Activated naive CD8-positive, alpha-beta T cell treated with anti-CD3 and anti-CD28 coated beads, Interleukin-2, amount 10 ng/mL, durations not matched to agents 7 days and 5 days (primary cell): Measurements from ENCODE around the gene CATSPERD. TPM values are rescaled to one million over a fixed set of nuclear protein-coding genes. Genes with fewer than 3 reads are reported as not detected.

Experiments
- ATAC-seq: fragments of 150-1000 bp; cut with Tn5 transposase; one replicate; pipeline ENCODE4 v1.10.0; 2021; ENCODE audit warnings: low read depth, moderate library complexity
- POLR2A ChIA-PET: fragments of 350-600 bp; sonication (Branson Sonifier 250); formaldehyde crosslinking; loops from one replicate; lab custom pipeline; 2021; ENCODE audit warnings: antibody characterized with exemption; lab: Charles Lee
- DNase-seq: peaks from one replicate; pipeline ENCODE4 v3.0.0; 2021
- H3K27ac Mint-ChIP-seq: one replicate; pipeline ENCODE4 v1.8.0; 2022; ENCODE audit warnings: mild to moderate bottlenecking, mixed read lengths
- H3K27me3 Mint-ChIP-seq: one replicate; pipeline ENCODE4 v1.8.0; 2022; ENCODE audit warnings: mild to moderate bottlenecking, moderate library complexity, mixed read lengths
- H3K36me3 Mint-ChIP-seq: one replicate; pipeline ENCODE4 v1.8.0; 2021; ENCODE audit warnings: mild to moderate bottlenecking, mixed read lengths
- H3K4me1 Mint-ChIP-seq: one replicate; pipeline ENCODE4 v1.8.0; 2021; ENCODE audit warnings: mixed read lengths
- H3K4me3 Mint-ChIP-seq: one replicate; pipeline ENCODE4 v1.8.0; 2022; ENCODE audit warnings: mild to moderate bottlenecking, moderate library complexity, mixed read lengths
- H3K9me3 Mint-ChIP-seq: one replicate; pipeline ENCODE4 v1.8.0; 2021; ENCODE audit warnings: mixed read lengths
- total RNA-seq, 2 experiments: library from RNA; stranded (reverse); gene quantifications; one replicate each; pipeline ENCODE4 v1.2.3, GENCODE V29; 2021

Gene CATSPERD
- total RNA-seq, 2 experiments from 2014 or later, result not detected

- Mint-ChIP-seq H3K9me3 (no peaks in the 10 kb centered on the region), H3K27me3 (no peaks in the 10 kb centered on the region), H3K4me3 (no peak overlapping the region), H3K4me1 (peaks cover 5% of the 10 kb centered on the region), H3K36me3 (peaks cover 6% of the 10 kb centered on the region), H3K27ac (no peak overlapping the region)
- DNase-seq, result no peak
- ATAC-seq, result no peak
- POLR2A ChIA-PET, result interaction anchor here (0.9 to 1.7 kb wide), 2 partner anchors 11 to 111 kb away, joined by 3 to 4 read pairs; no protein-coding TSS in a partner anchor
These were observed 72.8 kb downstream of the CATSPERD start for GRCh38 chr19:5793188-5793587.

DNA sequence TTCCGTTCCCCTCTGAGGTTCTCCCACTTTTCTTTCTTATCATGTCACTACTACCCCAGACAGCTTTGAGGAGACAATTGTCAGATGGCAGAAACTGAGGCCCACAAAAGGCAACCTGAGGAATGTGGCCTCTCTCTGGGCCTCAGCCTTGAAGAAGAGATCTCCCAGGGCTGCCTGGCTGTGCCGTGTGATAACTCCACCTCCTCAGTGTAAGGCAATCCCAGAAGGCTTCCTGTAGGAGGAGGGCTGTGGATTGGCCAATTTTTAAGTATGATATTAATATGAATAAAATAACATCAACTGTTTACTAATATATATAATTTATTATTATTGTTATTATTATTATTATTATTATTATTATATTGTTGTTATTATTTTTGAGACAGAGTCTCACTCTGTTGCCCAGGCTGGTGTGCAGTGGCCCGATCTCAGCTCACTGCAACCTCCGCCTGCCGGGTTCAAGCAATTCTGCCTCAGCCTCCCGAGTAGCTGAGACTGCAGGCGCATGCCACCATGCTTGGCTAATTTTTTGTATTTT lies 75.0 kb downstream of the CATSPERD start:
- Mint-ChIP-seq H3K27ac (no peak overlapping the region), H3K4me1 (peaks cover 7% of the 10 kb centered on the region), H3K4me3 (no peak overlapping the region), H3K27me3 (peaks cover 12% of the 10 kb centered on the region), H3K36me3 (no peaks in the 10 kb centered on the region), H3K9me3 (no peaks in the 10 kb centered on the region)
- DNase-seq, result no peak
- POLR2A ChIA-PET, result interaction anchor here (1.0 kb wide), 1 partner anchor 9 kb away, joined by 3 read pairs; no protein-coding TSS in a partner anchor
- no peak for ATAC-seq

DNA sequence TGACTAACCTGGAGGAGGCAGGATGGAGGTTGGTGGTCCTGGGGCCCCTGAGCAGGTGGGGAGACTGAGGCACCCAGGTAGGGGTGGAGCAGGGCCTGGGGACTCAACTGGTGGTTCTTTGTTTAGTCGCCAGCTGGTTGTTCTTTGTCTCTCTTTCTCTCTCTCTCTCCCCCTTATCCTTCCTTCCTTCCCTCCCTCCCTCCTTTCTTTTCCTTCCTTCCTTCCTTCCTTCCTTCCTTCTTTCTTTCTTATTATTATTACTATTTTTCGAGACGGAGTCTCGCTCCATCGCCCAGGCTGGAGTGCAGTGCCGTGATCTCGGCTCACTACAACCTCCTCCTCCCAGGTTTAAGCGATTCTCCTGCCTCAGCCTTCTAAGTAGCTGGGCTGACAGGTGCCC lies 77.8 kb downstream of the CATSPERD start:
- Mint-ChIP-seq H3K27ac (no peak overlapping the region), H3K36me3 (no peaks in the 10 kb centered on the region), H3K4me1 (peaks cover 10% of the 10 kb centered on the region), H3K9me3 (no peaks in the 10 kb centered on the region), H3K27me3 (peaks cover 19% of the 10 kb centered on the region), H3K4me3 (no peak overlapping the region)
- ATAC-seq (no peak), DNase-seq (no peak)
- POLR2A ChIA-PET, result no interaction called here

- Mint-ChIP-seq H3K4me3 (no peak overlapping the region), H3K4me1 (peaks cover 20% of the 10 kb centered on the region), H3K36me3 (no peaks in the 10 kb centered on the region), H3K27ac (no peak overlapping the region), H3K27me3 (peaks cover 25% of the 10 kb centered on the region), H3K9me3 (no peaks in the 10 kb centered on the region)
- DNase-seq (no peak), ATAC-seq (no peak)
- POLR2A ChIA-PET, result interaction anchor here (2.9 kb wide), 1 partner anchor 29 kb away, joined by 8 read pairs; no protein-coding TSS in a partner anchor
These were observed 79.1 kb downstream of the CATSPERD start for GRCh38 chr19:5799247-5800241.

GRCh38 chr19:5800361-5801270 lies 80.2 kb downstream of the CATSPERD start:
- Mint-ChIP-seq H3K36me3 (no peaks in the 10 kb centered on the region), H3K27me3 (peaks cover 29% of the 10 kb centered on the region), H3K9me3 (no peaks in the 10 kb centered on the region), H3K4me3 (no peak overlapping the region), H3K4me1 (peaks cover 21% of the 10 kb centered on the region), H3K27ac (no peak overlapping the region)
- DNase-seq (no peak), ATAC-seq (no peak)
- POLR2A ChIA-PET, result interaction anchor here (2.9 kb wide), 1 partner anchor 28 kb away, joined by 8 read pairs; no protein-coding TSS in a partner anchor

- ATAC-seq, result no peak
- Mint-ChIP-seq H3K4me1 (peaks cover 21% of the 10 kb centered on the region), H3K9me3 (no peaks in the 10 kb centered on the region), H3K36me3 (no peaks in the 10 kb centered on the region), H3K27ac (peak overlapping the region; percentile 28), H3K27me3 (peaks cover 41% of the 10 kb centered on the region), H3K4me3 (peak overlapping the region; percentile 50)
- POLR2A ChIA-PET, result interaction anchor here (2.9 kb wide), 1 partner anchor 26 kb away, joined by 8 read pairs; no protein-coding TSS in a partner anchor
- DNase-seq, result no peak
These were observed 81.6 kb downstream of the CATSPERD start for GRCh38 chr19:5801796-5802619.

DNA sequence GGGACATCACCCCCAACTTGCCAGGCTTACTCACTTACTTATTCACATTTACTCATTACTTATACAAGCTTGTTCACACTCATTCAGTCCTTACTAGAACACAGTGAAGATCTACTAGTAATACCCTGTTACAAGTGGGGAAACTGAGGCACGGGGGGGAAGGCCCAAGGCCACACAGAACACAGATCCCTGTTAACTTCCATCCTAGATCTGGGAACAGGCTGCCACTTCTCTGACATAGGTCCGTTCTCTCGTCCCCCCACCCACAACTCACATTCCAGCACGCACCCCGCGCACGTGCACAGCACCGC lies 83.0 kb downstream of the CATSPERD start:
- Mint-ChIP-seq H3K4me3 (peak overlapping the region; percentile 82), H3K27ac (peak overlapping the region; percentile 16), H3K36me3 (no peaks in the 10 kb centered on the region), H3K4me1 (peaks cover 21% of the 10 kb centered on the region), H3K27me3 (peaks cover 44% of the 10 kb centered on the region), H3K9me3 (no peaks in the 10 kb centered on the region)
- POLR2A ChIA-PET, result interaction anchor here (0.7 to 1.5 kb wide), 9 partner anchors 10 to 219 kb away, joined by 3 to 25 read pairs (median 4); partner anchors contain the start of genes DUS3L and NDUFA11
- DNase-seq (no peak), ATAC-seq (no peak)

GRCh38 chr19:5803752-5804515 lies 83.5 kb downstream of the CATSPERD start:
- Mint-ChIP-seq H3K27me3 (peaks cover 39% of the 10 kb centered on the region), H3K27ac (no peak overlapping the region), H3K4me1 (peaks cover 20% of the 10 kb centered on the region), H3K9me3 (no peaks in the 10 kb centered on the region), H3K4me3 (peak overlapping the region; percentile 82), H3K36me3 (no peaks in the 10 kb centered on the region)
- POLR2A ChIA-PET, result interaction anchor here (0.7 to 1.5 kb wide), 12 partner anchors 8 to 219 kb away, joined by 3 to 25 read pairs (median 4); partner anchors contain the start of genes DUS3L and NDUFA11
- ATAC-seq, result peak; percentile 96
- DNase-seq, result peak; percentile 99

DNA sequence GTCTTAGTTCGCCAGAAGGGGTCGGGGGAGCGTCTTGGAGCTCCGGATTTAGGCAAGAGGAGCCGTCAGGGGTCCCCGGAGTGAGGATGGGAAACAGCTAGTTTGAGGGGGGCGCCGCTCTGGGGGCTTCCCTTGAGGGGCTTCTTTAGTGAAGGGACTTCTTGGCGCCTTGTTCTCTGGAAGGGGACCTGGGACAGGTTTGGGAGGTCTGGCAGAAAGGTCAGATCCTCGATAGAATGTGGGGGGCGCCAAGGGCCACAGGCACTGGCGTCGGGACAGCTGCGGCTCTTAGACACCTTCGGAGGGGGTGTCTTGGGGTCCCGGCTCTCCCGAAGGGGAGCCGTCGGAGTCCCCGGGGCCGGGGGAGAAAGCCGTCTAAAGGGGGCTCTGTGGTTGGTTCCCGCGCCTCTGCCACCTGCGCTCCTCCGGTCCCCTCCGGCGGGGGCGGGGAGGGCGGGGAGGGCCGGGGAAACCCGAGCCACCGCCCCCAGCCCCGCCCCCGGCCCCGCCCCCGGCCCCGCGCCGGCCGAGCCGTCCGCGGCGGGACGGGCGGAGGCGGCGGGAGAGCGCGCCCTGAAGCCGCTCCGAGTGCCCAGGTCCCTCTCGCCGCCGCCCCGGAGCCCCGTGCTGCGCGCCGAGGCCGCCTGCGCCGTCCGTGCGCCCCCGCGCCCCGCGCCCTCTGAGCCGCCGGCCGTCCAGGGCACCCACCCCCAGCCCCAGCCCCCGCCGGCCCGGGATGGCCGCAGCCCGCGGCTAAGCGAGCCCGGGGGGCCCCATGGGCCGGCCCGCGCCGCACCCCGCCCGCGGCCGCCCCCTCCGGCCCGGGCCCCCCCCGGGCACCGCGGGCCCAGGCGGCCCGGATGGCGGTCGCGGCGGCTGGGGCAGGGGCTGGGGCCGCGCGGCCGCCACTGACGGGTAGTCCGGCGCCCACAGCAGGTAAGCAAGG lies 84.4 kb downstream of the CATSPERD start, which contains the start of gene NRTN:
NRTN (plus strand) TSS at position 552 of the 946 bp plus-strand sequence. CDS start 19,099 bp downstream, outside the sequence.
- Mint-ChIP-seq H3K4me3 (peak within 1 kb of the TSS; percentile 82), H3K4me1 (peaks cover 16% of the 10 kb centered on the region), H3K9me3 (no peaks in the 10 kb centered on the region), H3K36me3 (no peaks in the 10 kb centered on the region), H3K27me3 (peaks cover 33% of the 10 kb centered on the region), H3K27ac (no peak within 1 kb of the TSS)
- POLR2A ChIA-PET, result interaction anchor here (0.7 to 1.5 kb wide), 11 partner anchors 9 to 218 kb away, joined by 3 to 25 read pairs (median 4); partner anchors contain the start of genes DUS3L and NDUFA11
- no peak for ATAC-seq
- DNase-seq, result peak; percentile 63

DNA sequence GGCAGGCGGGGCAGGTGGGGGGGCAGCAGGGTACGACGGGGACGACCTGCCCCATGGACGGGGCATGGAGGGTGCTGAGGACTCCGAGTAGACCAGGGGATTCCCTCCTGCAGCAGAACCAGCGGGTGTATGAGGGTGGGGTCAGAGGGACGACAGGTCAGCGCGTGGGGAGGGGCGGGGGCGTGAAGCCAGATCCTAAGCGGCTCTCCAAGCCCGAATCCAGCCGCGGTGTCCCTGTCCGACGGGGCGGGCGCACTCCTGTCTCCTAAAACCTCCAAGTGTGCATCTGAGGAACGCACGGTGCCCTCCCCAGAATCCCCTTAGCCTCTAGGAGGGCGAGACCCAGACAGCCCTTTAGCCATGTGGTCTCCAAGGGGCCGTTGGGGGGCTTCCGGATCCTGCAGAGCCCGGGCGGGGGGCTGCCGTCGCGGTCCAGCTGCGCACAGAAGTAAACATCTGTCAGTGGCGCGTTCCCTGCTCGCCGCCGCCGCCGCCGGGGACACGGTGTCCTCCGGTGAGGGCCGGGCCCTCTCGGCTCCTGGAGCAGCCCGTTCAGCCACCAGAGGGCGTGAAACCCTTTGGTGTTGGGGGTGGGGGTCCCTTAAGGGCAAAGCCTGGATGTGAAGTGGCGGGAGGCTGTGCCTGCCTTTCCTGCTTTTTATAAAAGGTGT lies 85.2 kb downstream of the CATSPERD start:
- Mint-ChIP-seq H3K4me3 (no peak overlapping the region), H3K9me3 (no peaks in the 10 kb centered on the region), H3K4me1 (peaks cover 16% of the 10 kb centered on the region), H3K27me3 (peaks cover 33% of the 10 kb centered on the region), H3K27ac (no peak overlapping the region), H3K36me3 (no peaks in the 10 kb centered on the region)
- DNase-seq (peak; percentile 71), ATAC-seq (no peak)
- POLR2A ChIA-PET, result no interaction called here
